ENCODE results near the gene MGP.

The MGP gene

DNA sequence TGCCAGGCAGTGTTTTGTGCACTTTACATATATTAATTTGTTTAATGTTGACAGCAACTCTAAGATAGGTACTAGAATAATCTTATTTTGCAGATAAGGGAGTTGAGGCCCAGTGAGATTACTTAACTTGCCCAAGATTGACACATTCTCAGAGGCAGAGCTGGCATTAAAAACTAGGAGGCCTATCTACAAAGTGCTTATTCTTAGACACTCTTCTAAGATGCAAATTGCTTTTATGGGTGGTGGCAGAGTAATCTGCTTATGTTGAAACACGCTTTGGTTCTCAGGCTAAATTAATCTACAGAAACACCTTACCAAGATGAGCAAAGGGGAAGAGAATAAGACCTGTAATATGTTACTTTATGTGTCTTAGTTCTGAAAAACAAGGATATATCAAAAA is 7.2 kb downstream of the MGP start:
- no peaks in the 10 kb centered on the region for H3K9me3 ChIP-seq (ENCODE audit: insufficient read depth, low read length)
- no peaks in the 10 kb centered on the region for H3K27me3 ChIP-seq (ENCODE audit: insufficient read depth, insufficient read length)
- DNase-seq (ENCODE audit: low read depth, low spot score) = no peak
- no peak for TF ChIP-seq SUZ12 (IDR thresholded peaks at IDR 0.05; ENCODE audit: extremely low read depth, insufficient read depth, insufficient read length)
- TF ChIP-seq ZNF274 (IDR thresholded peaks at IDR 0.05; ENCODE audit: low read depth, low read length) = no peak
- no peak for TF ChIP-seq YY1 (IDR thresholded peaks at IDR 0.05; ENCODE audit: insufficient read depth, insufficient read length)
- no peaks in the 10 kb centered on the region for H3K4me1 ChIP-seq (ENCODE audit: insufficient read depth, insufficient read length)
- no peak overlapping the region for H3K4me3 ChIP-seq (ENCODE audit: insufficient read length, low read depth)
- H3K9ac ChIP-seq (ENCODE audit: insufficient read length, low read depth) = no peak overlapping the region
- H3K36me3 ChIP-seq (ENCODE audit: insufficient read depth, insufficient read length, low read length) = no peaks in the 10 kb centered on the region

DNA sequence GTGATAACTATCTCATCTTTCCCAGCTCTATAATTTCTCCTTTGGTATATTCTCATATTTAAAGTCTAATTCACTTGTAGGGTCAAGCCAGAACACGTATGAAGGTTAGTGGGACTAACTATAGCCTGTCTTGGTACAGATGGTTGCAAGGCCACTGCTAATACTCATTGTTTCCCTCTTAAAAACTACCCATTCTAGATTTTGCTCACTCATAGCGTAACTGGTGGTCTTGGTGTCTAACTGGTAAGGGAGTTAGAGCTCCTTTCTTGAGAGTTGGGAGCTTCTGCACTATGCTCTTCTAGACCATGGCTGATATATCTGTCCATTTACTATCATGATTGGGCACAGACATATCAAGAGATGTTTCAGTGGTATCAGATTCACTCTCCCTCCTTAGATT is 8.8 kb downstream of the MGP start:
- Histone ChIP-seq H3K4me3 (ENCODE audit: insufficient read length, low read depth) (no peak overlapping the region), H3K36me3 (ENCODE audit: insufficient read depth, insufficient read length, low read length) (no peaks in the 10 kb centered on the region), H3K9ac (ENCODE audit: insufficient read length, low read depth) (no peak overlapping the region), H3K27me3 (ENCODE audit: insufficient read depth, insufficient read length) (no peaks in the 10 kb centered on the region), H3K4me1 (ENCODE audit: insufficient read depth, insufficient read length) (no peaks in the 10 kb centered on the region), H3K9me3 (ENCODE audit: insufficient read depth, low read length) (no peaks in the 10 kb centered on the region)
- DNase-seq (ENCODE audit: low read depth, low spot score) = no peak
- TF ChIP-seq ZNF274 (IDR thresholded peaks at IDR 0.05; ENCODE audit: low read depth, low read length) = no peak
- TF ChIP-seq SUZ12 (IDR thresholded peaks at IDR 0.05; ENCODE audit: extremely low read depth, insufficient read depth, insufficient read length) = no peak
- no peak for TF ChIP-seq YY1 (IDR thresholded peaks at IDR 0.05; ENCODE audit: insufficient read depth, insufficient read length)

DNA sequence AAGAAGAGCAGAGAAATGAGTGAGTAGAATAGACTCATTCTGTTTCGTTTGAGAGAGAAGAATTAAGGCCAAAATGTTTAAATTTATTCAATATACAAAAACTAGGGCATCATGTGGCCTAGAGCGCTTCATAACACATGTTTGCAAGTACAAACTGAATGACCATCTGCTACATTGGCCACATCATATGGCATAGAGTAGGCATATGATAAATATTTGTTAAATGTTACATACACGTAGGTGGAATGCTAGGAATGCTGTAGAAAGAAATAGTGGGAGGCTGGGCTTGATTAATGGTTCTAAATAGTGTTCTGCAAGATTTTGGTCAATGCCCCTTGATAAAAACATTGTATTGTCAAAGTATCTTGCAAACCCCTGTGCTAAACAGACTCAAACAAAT is 10.8 kb downstream of the MGP start:
- Histone ChIP-seq H3K4me3 (ENCODE audit: insufficient read length, low read depth) (no peak overlapping the region), H3K27me3 (ENCODE audit: insufficient read depth, insufficient read length) (no peaks in the 10 kb centered on the region), H3K4me1 (ENCODE audit: insufficient read depth, insufficient read length) (no peaks in the 10 kb centered on the region), H3K36me3 (ENCODE audit: insufficient read depth, insufficient read length, low read length) (no peaks in the 10 kb centered on the region), H3K9ac (ENCODE audit: insufficient read length, low read depth) (no peak overlapping the region), H3K9me3 (ENCODE audit: insufficient read depth, low read length) (no peaks in the 10 kb centered on the region)
- no peak for TF ChIP-seq ZNF274 (IDR thresholded peaks at IDR 0.05; ENCODE audit: low read depth, low read length)
- no peak for TF ChIP-seq SUZ12 (IDR thresholded peaks at IDR 0.05; ENCODE audit: extremely low read depth, insufficient read depth, insufficient read length)
- TF ChIP-seq YY1 (IDR thresholded peaks at IDR 0.05; ENCODE audit: insufficient read depth, insufficient read length) = no peak
- no peak for DNase-seq (ENCODE audit: low read depth, low spot score)

DNA sequence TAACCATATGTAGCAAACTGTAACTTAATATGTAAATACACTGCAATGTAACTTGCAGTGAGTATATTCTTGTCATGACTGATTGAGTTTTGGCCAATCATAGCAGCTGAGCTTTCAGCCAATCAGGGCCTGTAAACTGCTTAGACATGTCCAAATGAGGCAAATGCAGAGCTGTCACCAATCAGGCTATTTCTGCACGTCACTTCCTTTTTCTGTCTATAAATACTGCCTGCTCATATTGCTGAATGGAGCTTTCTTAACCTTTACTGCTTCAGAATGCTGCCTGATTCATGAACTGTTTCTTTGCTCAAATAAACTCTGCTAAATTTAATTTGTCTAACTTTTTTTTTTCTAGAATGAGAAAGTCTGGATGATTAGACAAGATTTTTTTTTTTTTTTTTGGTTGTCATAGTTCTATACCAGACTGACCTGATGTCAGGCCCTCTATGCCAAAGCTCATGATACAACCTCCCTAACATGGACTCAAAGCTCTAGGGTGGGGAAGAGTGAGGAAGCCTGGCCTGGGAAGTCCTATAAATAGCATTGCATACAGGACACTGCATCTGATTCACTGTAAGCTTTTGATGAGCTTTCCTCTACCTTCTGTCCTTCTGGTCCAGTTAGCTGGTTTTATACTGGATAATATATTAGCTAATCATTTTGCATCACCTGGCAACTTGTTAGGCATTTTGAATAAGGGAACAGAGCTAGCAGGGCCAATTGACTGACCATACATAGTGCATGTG is 12.0 kb downstream of the MGP start:
- H3K27me3 ChIP-seq (ENCODE audit: insufficient read depth, insufficient read length) = no peaks in the 10 kb centered on the region
- DNase-seq (ENCODE audit: low read depth, low spot score) = no peak
- H3K36me3 ChIP-seq (ENCODE audit: insufficient read depth, insufficient read length, low read length) = no peaks in the 10 kb centered on the region
- H3K4me1 ChIP-seq (ENCODE audit: insufficient read depth, insufficient read length) = no peaks in the 10 kb centered on the region
- peaks cover 2% of the 10 kb centered on the region; the same call in 1 of the 2 replicates for H3K9me3 ChIP-seq (ENCODE audit: insufficient read depth, low read length)
- no peak for TF ChIP-seq ZNF274 (IDR thresholded peaks at IDR 0.05; ENCODE audit: low read depth, low read length)
- no peak for TF ChIP-seq SUZ12 (IDR thresholded peaks at IDR 0.05; ENCODE audit: extremely low read depth, insufficient read depth, insufficient read length)
- no peak for TF ChIP-seq YY1 (IDR thresholded peaks at IDR 0.05; ENCODE audit: insufficient read depth, insufficient read length)
- H3K9ac ChIP-seq (ENCODE audit: insufficient read length, low read depth) = no peak overlapping the region
- no peak overlapping the region for H3K4me3 ChIP-seq (ENCODE audit: insufficient read length, low read depth)

- no peak for DNase-seq (ENCODE audit: low read depth, low spot score)
Observed at GRCh38 chr12:14871886-14872285, 13.8 kb downstream of the MGP start.

DNA sequence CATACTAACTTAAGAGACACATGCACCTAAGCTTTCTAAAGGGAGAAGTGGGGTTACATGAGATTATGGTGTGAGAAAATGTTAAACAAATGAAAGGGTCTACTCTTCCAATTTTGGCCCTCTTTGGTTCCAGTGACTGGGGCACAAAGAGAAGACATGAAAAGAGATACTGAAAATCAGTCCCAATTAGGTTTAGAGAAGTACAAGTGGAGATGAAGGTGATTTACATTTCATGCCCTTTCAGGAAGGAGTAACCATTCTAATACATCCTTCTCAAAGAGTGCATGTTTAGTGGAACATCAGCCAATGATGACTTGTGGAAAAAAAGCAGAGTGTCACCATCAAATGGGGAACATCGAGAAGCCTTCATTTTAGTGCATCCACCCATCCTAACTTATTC is 14.4 kb downstream of the MGP start:
- peaks cover 23% of the 10 kb centered on the region; the same call in 1 of the 2 replicates for H3K9me3 ChIP-seq (ENCODE audit: insufficient read depth, low read length)
- no peak overlapping the region for H3K9ac ChIP-seq (ENCODE audit: insufficient read length, low read depth)
- H3K4me1 ChIP-seq (ENCODE audit: insufficient read depth, insufficient read length) = no peaks in the 10 kb centered on the region
- no peaks in the 10 kb centered on the region for H3K27me3 ChIP-seq (ENCODE audit: insufficient read depth, insufficient read length)
- H3K36me3 ChIP-seq (ENCODE audit: insufficient read depth, insufficient read length, low read length) = no peaks in the 10 kb centered on the region
- no peak for TF ChIP-seq ZNF274 (IDR thresholded peaks at IDR 0.05; ENCODE audit: low read depth, low read length)
- TF ChIP-seq YY1 (IDR thresholded peaks at IDR 0.05; ENCODE audit: insufficient read depth, insufficient read length) = no peak
- TF ChIP-seq SUZ12 (IDR thresholded peaks at IDR 0.05; ENCODE audit: extremely low read depth, insufficient read depth, insufficient read length) = no peak
- DNase-seq (ENCODE audit: low read depth, low spot score) = no peak
- no peak overlapping the region for H3K4me3 ChIP-seq (ENCODE audit: insufficient read length, low read depth)

More at GRCh38 chr12:14871886-14872285, 13.8 kb downstream of the MGP start:
- Histone ChIP-seq H3K9ac (ENCODE audit: insufficient read length, low read depth) (no peak overlapping the region), H3K27me3 (ENCODE audit: insufficient read depth, insufficient read length) (no peaks in the 10 kb centered on the region), H3K4me1 (ENCODE audit: insufficient read depth, insufficient read length) (no peaks in the 10 kb centered on the region), H3K9me3 (ENCODE audit: insufficient read depth, low read length) (peaks cover 20% of the 10 kb centered on the region; the same call in 1 of the 2 replicates), H3K4me3 (ENCODE audit: insufficient read length, low read depth) (no peak overlapping the region), H3K36me3 (ENCODE audit: insufficient read depth, insufficient read length, low read length) (no peaks in the 10 kb centered on the region)
- TF ChIP-seq ZNF274 (IDR thresholded peaks at IDR 0.05; ENCODE audit: low read depth, low read length) (no peak), YY1 (IDR thresholded peaks at IDR 0.05; ENCODE audit: insufficient read depth, insufficient read length) (no peak), SUZ12 (IDR thresholded peaks at IDR 0.05; ENCODE audit: extremely low read depth, insufficient read depth, insufficient read length) (no peak)

GRCh38 chr12:14868916-14869506 is 16.6 kb downstream of the MGP start:
- Histone ChIP-seq H3K36me3 (ENCODE audit: insufficient read depth, insufficient read length, low read length) (no peaks in the 10 kb centered on the region), H3K27me3 (ENCODE audit: insufficient read depth, insufficient read length) (no peaks in the 10 kb centered on the region), H3K4me3 (ENCODE audit: insufficient read length, low read depth) (no peak overlapping the region), H3K9me3 (ENCODE audit: insufficient read depth, low read length) (peaks cover 23% of the 10 kb centered on the region; the same call in 1 of the 2 replicates), H3K9ac (ENCODE audit: insufficient read length, low read depth) (no peak overlapping the region), H3K4me1 (ENCODE audit: insufficient read depth, insufficient read length) (no peaks in the 10 kb centered on the region)
- no peak for TF ChIP-seq YY1 (IDR thresholded peaks at IDR 0.05; ENCODE audit: insufficient read depth, insufficient read length)
- no peak for TF ChIP-seq ZNF274 (IDR thresholded peaks at IDR 0.05; ENCODE audit: low read depth, low read length)
- no peak for TF ChIP-seq SUZ12 (IDR thresholded peaks at IDR 0.05; ENCODE audit: extremely low read depth, insufficient read depth, insufficient read length)
- DNase-seq (ENCODE audit: low read depth, low spot score) = no peak
